CD1c-positive myeloid dendritic cell (primary cell): ENCODE measurements around the gene CPNE7.

ENCODE experiments used
- DNase-seq: peaks from one replicate; pipeline ENCODE4 v3.0.0-alpha.2; 2016; ENCODE audit errors: extremely low spot score

CPNE7 gene

DNA sequence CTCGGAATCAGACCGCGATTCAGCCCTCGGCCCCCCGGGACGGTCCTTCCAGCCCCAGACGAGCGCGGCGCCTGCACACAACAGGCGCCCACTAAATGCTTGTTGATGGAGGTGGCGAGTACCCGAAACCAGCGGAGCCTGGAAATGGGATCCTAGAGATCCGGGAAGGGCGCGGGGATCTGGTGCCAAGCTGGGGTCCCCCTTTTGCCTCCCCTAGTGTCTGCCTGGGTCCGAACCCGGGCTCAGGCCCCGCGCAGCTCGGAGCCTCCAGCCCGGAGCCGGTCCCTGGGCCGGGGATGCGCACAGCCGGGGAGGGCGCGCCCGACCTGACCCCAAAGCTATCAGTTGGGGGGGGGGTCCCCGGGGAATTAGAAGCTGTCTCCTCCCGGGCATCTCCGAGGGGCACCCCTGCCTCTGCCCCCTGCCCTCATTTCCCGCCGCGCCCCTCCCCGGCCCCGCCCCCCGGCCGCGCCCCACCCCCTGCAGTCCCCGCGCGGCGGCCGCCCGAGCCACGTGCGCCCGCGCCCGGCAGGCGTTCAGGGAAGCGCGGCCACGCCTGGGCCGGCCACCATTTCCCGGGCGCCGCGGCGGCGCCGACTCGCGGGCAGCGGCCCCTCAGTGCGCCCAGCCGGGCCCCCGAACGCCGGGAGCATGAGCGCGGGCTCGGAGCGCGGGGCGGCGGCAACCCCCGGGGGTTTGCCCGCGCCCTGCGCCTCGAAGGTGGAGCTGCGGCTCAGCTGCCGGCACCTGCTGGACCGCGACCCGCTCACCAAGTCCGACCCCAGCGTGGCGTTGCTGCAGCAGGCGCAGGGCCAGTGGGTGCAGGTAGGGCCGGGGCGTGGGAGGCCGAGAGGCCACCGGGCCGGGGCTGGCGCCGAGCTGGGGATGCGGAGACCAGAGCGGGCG, at the start of gene CPNE7:
Gene CPNE7, plus strand, starts transcription at position 512 of the 906 bp plus-strand sequence. Its CDS starts 140 bp downstream, at position 652.
- peak; percentile 21 for DNase-seq

DNA sequence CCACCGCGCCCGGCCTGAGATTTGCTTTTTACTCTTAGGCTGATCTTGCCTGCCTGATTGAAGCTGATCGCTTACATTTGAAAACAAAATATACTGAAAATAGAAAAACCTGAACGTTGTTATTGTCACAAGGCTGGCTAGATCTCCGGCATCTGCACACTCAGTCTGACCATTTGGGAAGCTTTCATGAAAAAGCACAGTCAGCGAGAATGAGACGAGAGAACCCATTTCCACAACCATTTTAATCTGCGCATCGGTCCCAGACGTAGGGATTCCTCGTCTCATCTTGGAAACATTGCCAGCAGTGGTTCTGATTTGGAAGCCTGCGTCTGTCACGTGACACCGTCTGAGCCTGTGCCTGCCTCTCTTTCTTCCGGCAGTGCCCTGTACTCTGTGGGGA, 46.5 kb upstream of the CPNE7 start:
- no peak for DNase-seq

DNA sequence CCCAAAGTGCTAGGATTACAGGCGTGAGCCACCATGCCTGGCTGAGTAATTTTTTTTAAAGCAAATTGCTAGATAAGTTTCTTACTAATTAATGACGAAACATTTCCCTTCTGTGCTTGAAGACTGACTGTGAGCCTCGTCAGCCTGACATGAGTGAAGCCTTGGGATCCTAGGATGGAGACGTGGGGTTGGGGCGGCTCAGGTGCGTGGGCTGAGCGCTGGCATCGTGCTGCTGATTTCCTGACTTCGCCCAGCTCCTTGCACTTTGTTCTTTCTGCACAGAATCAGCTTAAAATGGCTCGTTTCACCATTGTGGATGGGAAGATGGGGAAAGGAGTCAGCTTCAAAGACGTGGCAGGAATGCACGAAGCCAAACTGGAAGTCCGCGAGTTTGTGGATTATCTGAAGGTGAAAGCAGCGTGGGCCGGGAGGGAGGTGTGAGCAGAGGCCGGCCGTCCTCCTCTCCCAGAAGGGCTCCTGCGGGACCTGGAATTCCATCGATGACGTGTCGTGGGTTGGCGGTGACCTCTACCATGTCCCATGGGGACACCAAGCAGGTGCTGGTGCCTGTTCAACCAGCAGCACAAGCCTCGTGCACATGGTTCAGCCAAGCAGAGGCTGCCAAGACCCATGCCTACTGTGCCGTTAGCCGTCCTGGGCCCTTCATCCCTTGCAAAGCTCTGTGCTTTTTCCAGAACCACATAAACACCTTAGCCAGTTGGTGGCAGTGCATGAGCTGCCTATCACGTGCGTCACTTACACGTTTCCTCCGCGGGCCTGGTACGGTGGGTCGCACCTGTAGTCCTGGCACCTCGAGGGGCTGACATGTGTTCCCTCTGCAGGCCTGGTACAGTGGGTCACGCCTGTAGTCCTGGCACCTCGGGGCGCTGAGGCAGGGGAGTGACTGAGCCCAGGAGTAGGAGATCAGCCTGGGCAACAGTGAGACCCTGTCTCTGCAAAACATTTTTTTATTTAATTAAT, 44.9 kb upstream of the CPNE7 start:
- DNase-seq = no peak

- no peak for DNase-seq
Observed at GRCh38 chr16:89531821-89532526, 43.6 kb upstream of the CPNE7 start.

- peak; percentile 87 for DNase-seq
Observed at GRCh38 chr16:89534252-89534756, 41.3 kb upstream of the CPNE7 start.

DNA sequence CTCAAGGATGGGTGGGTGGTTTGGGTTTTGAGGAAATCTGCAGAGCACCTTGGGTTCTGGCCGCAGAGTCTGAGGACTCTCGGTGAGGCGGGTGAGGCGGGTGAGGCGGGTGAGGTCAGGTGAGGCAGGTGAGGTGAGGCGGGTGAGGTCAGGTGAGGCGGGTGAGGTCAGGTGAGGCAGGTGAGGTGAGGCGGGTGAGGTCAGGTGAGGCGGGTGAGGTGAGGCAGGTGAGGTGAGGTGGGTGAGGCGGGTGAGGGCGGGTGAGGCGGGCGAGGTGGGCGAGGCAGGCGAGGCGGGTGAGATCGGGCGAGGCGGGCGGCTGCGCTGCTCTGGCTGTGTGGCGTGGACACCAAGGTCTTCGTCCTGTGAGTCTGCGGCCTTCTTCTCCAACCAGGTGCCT, 39.2 kb upstream of the CPNE7 start:
- DNase-seq = no peak

- DNase-seq = no peak
Observed at GRCh38 chr16:89536886-89537548, 38.5 kb upstream of the CPNE7 start.

DNA sequence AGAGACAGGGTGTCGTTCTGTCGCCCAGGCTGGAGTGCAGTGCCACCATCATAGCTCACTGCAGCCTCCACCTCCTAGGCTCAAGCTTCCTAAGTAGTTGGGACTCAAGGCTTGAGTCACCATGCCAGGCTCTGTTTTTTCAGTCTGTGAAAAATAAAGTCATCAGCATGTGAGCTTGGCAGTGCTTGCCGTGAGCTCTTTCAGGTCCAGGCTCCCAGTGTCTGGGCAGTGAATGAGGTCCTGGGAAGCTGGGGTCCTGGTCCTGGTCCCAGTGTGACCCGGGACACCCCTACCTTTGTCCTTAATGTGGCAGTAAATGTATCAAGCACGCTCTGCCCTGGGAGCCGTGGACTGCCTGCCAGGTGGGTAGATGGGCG, 38.0 kb upstream of the CPNE7 start:
- no peak for DNase-seq

DNA sequence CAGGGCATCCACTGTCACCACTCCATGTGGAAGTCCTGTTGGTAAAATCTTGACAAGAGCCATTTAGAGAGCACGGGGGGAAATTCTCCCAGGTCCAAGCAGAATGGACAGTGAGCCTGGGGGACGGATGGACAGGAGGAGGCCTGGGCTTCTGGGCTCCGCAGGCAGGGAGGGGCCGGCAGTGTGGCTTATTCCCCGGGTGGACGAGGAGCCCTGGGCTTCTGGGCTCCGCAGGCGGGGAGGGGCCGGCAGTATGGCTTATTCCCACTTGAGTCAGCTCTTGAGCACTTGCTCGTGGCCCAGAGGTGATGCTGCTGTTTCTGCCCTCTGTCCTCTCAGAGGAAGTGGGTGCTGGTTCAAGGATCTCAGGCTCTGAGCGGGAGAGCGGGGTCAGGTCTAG, 37.3 kb upstream of the CPNE7 start:
- DNase-seq = no peak

DNA sequence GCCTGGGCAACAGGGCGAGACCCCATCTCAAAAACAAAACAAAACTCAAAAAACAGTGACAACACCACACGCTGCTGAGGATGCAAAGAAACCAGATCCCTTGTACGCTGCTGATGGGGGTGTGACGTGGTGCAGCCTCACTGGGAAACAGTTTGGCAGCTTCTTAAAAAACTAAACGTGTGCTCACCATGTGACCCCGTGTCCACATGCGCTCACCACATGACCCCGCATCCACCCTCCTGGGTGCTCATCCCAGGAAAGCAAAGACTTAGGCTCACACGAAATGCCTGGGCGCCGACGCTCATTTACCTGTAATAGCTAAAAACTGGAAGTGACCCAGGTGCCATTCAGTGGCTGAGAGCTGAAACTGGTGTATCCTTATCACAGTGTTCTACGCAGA, 35.0 kb upstream of the CPNE7 start:
- DNase-seq = no peak

- DNase-seq = no peak
Observed at GRCh38 chr16:89541792-89542191, 33.8 kb upstream of the CPNE7 start.

DNA sequence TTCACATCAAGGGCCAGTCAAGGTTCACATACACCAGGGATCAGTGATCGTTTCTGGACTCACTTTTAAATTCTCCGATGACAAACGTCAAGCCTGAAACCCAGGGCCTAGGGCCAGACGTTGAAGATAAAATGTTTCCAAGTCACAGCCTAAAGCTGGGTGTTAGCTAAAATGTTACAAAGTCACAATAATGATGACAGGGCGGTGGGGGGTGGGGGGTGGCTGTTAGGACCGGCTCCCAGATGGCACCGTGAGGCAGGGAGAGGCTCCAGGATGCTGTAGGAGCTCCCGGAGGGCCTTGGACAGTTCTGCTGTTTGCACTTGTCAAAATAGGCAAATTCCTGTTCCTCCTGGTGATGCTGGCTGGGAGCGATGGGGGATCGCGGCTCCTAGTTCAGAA, 31.4 kb upstream of the CPNE7 start:
- DNase-seq = no peak

- no peak for DNase-seq
Observed at GRCh38 chr16:89544713-89545043, 30.9 kb upstream of the CPNE7 start.

DNA sequence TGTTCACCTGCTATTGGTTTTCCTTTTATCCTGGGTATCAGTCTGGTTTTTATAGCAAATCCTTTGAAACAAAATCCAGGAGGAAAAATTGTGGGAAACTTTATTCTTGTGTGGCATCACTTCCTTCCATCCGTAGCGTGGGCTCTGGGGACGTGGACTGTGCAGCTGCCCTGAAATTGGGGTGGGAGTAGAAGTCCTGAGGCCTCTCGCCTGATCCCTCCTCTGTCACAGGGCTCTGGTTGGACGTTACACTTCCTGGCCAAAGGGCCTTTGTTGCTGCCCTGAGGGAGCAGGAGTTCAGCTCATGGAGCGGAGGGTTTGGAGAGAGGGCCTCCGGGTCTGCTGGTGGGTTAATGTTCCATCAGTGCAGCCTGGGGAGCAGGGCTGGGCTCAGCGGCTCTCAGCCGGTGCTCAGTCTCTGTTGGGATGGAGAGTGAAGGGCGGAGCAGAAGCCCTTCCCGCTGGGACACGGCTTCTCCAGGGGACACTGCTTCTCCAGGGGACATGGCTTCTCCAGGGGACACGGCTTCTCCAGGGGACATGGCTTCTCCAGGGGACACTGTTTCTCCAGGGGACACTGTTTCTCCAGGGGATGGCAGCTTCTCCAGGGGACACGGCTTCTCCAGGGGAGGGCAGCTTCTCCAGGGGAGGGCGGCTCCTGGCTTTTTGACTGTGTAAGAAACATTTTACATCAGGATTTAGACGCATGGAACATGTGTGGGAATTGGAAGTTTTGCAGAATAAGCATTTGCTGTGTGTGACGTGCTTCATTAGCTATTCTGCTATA, 30.3 kb upstream of the CPNE7 start:
- DNase-seq = no peak

DNA sequence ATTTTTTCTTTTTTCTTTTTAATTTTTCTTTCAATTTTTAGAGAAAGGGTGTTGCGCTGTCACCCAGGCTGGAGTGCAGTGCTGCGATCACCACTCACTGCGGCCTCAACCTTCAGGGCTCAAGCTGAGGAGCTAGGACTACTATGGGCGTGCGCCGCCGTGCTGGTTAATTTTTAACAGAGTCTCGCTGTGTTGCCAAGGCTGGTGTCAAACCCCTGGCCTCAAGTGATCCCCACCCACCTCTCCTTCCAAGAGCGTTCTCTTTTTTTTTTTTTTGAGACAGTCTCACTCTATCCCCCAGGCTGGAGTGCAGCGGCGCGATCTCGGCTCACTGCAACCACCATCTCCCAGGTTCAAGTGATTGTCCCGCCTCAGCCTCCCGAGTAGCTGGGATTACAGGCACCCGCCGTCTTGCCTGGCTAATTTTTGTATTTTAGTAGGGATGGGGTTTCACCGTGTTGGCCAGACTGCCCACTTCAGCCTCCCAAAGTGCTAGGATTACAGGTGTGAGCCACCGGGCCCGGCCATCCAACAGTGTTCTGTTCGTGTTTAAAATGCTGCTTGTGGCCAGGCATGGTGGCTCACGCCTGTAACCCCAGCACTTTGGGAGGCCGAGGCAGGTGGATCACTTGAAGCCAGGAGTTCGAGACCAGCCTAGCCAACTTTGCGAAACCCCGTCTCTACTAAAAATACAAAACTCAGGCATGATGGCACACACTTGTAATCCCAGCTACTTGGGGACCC, 29.6 kb upstream of the CPNE7 start:
- DNase-seq = no peak

- DNase-seq = no peak
Observed at GRCh38 chr16:89546781-89547180, 28.8 kb upstream of the CPNE7 start.

DNA sequence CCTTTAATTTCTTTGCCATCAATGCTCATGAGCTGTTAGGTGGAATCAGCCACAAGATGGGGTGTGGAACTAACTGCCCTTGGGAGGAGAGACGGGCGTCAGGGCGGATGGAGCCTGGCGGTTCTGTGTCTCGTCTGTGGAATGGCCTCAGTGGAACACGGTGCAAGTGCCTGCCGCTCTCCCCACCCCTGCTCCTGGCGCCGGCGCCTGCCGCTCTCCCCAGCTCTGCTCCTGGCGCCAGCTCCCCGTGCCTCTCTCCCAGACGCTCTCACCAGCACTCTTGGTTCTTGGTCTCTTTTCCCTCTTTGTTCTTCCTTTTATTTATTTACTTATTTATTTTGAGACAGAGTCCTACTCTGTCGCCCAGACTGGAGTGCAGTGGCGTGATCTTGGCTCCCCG, 28.3 kb upstream of the CPNE7 start:
- no peak for DNase-seq

DNA sequence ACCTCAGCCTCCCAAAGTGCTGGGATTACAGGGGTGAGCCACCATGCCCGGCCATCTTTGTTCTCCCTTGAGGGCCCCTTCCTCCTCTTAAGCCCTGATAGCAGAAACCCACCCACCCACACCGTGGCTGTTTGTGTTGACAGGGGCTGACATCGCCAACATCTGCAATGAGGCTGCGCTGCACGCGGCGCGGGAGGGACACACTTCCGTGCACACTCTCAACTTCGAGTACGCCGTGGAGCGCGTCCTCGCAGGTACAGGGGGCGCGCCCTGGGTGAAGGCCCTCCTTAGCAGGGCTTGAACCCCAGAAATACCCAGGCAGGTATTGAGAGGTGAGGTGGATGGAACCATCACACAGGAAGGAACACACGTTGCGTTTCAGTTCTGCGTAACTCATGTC, 27.7 kb upstream of the CPNE7 start:
- no peak for DNase-seq

GRCh38 chr16:89548344-89549006, 27.1 kb upstream of the CPNE7 start:
- DNase-seq = no peak
